Parathyroid adenoma (tissue), 2 donors: ENCODE results near the gene INIP.

Experiments
- H2AFZ ChIP-seq: fragments of 300-600 bp; sonication (generic); one replicate; pipeline ENCODE4 v1.7.0; 2017; ENCODE audit warnings: antibody characterized with exemption, mild to moderate bottlenecking
- H3K27ac ChIP-seq: fragments of 300-600 bp; sonication (generic); one replicate; pipeline ENCODE4 v1.7.0; 2017
- H3K27me3 ChIP-seq: fragments of 300-600 bp; sonication (generic); one replicate; pipeline ENCODE4 v1.7.0; 2017; ENCODE audit warnings: low read length; ENCODE audit not compliant: control insufficient read depth, insufficient read depth
- H3K36me3 ChIP-seq: fragments of 300-600 bp; sonication (generic); one replicate; pipeline ENCODE4 v1.7.0; 2017; ENCODE audit warnings: low read length; ENCODE audit not compliant: control insufficient read depth, insufficient read depth
- H3K4me1 ChIP-seq: fragments of 300-600 bp; sonication (generic); one replicate; pipeline ENCODE4 v1.7.0; 2017; ENCODE audit warnings: control low read depth
- H3K4me2 ChIP-seq: fragments of 300-600 bp; sonication (generic); one replicate; pipeline ENCODE4 v1.7.0; 2017; ENCODE audit warnings: low read length
- H3K4me3 ChIP-seq: fragments of 300-600 bp; sonication (generic); one replicate; pipeline ENCODE4 v1.7.0; 2017; ENCODE audit warnings: low read depth, low read length
- H3K79me2 ChIP-seq: fragments of 300-600 bp; sonication (generic); one replicate; pipeline ENCODE4 v1.7.0; 2017; ENCODE audit warnings: control low read depth
- H3K9ac ChIP-seq: fragments of 300-600 bp; sonication (generic); one replicate; pipeline ENCODE4 v1.7.0; 2017; ENCODE audit warnings: mild to moderate bottlenecking
- H3K9me3 ChIP-seq: fragments of 300-600 bp; sonication (generic); one replicate; pipeline ENCODE4 v1.7.0; 2017; ENCODE audit warnings: low read length; ENCODE audit not compliant: control insufficient read depth
- CTCF ChIP-seq: fragments of 300-600 bp; sonication (generic); IDR thresholded peaks from one replicate; pipeline ENCODE4 v1.7.0; 2017; ENCODE audit warnings: antibody characterized with exemption, mild to moderate bottlenecking
- donor health status: primary hyperparathyroidism.

The INIP gene

GRCh38 chr9:112762726-112763518 is 45.0 kb upstream of the INIP start:
- Histone ChIP-seq H3K27me3 (no peaks in the 10 kb centered on the region), H3K79me2 (peaks cover 22% of the 10 kb centered on the region), H3K36me3 (no peaks in the 10 kb centered on the region), H3K9me3 (no peaks in the 10 kb centered on the region), H3K27ac (no peak overlapping the region), H2AFZ (no peak overlapping the region), H3K4me3 (no peak overlapping the region), H3K4me2 (no peak overlapping the region), H3K9ac (no peak overlapping the region), H3K4me1 (no peaks in the 10 kb centered on the region)
- TF ChIP-seq CTCF: no peak

DNA sequence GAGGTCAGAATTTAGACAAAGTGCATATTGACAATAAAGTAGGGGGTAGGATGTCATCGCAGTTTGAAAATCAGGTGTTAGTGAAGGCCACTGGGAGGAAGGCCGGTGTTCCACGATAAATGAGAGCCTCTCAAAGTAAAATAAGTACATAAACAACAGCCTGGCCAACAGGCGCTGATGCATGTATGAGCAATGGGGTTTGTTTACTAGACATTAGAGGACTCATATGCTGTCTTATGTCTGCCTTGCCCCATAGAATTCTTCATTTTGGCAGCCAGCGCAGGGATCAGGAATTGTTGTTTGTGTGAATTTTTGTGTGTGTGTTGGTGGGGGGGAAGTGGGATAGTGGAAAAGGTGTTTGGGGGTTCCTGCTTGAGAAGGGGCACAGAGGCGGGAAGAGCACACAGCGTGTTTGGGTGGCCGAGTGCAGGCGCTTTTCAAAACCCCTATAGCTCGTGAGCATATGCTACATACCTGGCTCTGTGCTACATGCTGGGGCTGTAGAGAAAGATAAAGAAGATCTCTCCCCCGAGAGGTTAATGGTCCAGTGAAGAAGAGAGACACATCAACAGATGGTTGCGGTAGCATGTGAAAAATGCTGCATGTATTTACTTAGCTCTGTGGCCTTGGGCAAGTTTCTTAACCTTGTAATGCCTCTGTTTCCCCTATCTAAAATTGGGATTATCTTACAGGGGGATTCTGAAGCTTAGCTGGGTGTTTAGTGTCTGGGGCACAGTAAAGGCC is 44.2 kb upstream of the INIP start:
- Histone ChIP-seq H3K9ac (no peak overlapping the region), H3K27ac (no peak overlapping the region), H3K4me3 (no peak overlapping the region), H3K79me2 (peaks cover 25% of the 10 kb centered on the region), H3K4me2 (no peak overlapping the region), H3K27me3 (no peaks in the 10 kb centered on the region), H2AFZ (no peak overlapping the region), H3K9me3 (no peaks in the 10 kb centered on the region), H3K4me1 (no peaks in the 10 kb centered on the region), H3K36me3 (no peaks in the 10 kb centered on the region)
- TF ChIP-seq CTCF: no peak

DNA sequence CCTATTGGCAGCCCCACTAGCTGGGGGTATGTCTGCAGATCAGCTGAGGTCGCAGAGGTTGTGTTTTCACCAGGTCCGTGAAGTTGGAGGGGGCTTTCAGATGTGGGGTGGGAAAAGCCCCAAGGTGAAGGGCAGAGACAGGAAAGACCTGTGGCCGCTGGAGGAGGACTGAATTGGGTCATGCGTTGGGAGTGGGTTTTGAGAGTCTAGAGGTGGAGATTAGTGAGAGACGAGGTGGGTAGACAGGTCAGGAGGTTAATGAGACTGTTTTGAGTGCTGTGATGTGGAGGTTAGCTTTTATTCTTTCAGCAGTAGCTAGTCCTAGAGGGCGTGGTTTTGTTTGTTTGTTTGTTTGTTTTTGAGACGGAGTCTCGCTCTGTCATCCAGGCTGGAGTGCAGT is 42.9 kb upstream of the INIP start:
- TF ChIP-seq CTCF: no peak
- Histone ChIP-seq H3K79me2 (peaks cover 25% of the 10 kb centered on the region), H3K27ac (no peak overlapping the region), H3K9me3 (no peaks in the 10 kb centered on the region), H3K27me3 (no peaks in the 10 kb centered on the region), H3K36me3 (no peaks in the 10 kb centered on the region), H3K4me1 (no peaks in the 10 kb centered on the region), H3K4me3 (no peak overlapping the region), H3K9ac (no peak overlapping the region), H3K4me2 (no peak overlapping the region), H2AFZ (no peak overlapping the region)

GRCh38 chr9:112757940-112758339 is 40.0 kb upstream of the INIP start:
- TF ChIP-seq CTCF: no peak
- H3K27ac ChIP-seq: no peak overlapping the region

More at GRCh38 chr9:112757940-112758339, 40.0 kb upstream of the INIP start:
- Histone ChIP-seq H3K4me2 (no peak overlapping the region), H3K4me3 (no peak overlapping the region), H3K27me3 (no peaks in the 10 kb centered on the region), H3K9ac (no peak overlapping the region), H3K36me3 (no peaks in the 10 kb centered on the region), H3K4me1 (no peaks in the 10 kb centered on the region), H3K9me3 (no peaks in the 10 kb centered on the region), H2AFZ (no peak overlapping the region), H3K79me2 (peaks cover 30% of the 10 kb centered on the region)
